ENCODE results near the gene DNAJB13.

DNAJB13 gene

DNA sequence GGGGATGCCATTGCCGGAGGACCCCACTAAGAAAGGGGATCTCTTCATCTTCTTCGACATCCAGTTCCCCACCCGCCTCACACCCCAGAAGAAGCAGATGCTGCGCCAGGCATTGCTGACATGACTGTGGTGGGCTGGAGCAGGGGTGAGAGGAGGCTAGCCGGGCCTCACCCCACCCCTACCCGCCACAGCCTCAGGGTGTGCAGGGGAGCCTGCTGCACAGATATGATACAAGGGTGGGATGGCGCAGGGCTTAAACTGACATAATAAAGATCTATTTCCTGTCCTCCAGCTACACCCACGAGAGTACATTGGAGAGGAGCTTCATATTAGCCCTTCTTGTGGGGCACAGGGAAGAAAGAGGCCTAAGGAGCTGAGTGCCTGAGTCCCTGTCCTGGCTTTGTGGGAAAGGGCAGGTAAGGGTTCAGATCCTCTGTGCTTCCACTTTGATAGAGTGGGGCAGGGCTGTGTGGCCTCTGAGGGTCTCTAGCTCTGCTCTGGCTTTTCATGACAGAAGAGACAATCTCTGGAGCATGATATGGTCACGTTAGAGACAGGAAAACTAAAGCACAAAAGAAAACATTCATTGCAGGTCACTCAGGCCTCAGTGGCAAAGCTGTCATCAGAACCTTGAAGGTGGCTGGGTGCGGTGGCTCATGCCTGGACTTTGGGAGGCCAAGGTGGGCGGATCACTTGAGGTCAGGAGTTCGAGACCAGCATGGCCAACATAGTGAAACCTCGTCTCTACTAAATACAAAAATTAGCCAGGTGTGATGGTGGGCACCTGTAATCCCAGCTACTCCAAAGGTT lies 19.4 kb downstream of the DNAJB13 start:
- FAIRE-seq (no peak), DNase-seq (ENCODE audit: insufficient read length, low spot score) (no peak)
- TF ChIP-seq, protein P1, sequence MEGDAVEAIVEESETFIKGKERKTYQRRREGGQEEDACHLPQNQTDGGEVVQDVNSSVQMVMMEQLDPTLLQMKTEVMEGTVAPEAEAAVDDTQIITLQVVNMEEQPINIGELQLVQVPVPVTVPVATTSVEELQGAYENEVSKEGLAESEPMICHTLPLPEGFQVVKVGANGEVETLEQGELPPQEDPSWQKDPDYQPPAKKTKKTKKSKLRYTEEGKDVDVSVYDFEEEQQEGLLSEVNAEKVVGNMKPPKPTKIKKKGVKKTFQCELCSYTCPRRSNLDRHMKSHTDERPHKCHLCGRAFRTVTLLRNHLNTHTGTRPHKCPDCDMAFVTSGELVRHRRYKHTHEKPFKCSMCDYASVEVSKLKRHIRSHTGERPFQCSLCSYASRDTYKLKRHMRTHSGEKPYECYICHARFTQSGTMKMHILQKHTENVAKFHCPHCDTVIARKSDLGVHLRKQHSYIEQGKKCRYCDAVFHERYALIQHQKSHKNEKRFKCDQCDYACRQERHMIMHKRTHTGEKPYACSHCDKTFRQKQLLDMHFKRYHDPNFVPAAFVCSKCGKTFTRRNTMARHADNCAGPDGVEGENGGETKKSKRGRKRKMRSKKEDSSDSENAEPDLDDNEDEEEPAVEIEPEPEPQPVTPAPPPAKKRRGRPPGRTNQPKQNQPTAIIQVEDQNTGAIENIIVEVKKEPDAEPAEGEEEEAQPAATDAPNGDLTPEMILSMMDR (IDR thresholded peaks at IDR 0.05; ENCODE audit: insufficient read depth, missing control alignments): no peak

DNA sequence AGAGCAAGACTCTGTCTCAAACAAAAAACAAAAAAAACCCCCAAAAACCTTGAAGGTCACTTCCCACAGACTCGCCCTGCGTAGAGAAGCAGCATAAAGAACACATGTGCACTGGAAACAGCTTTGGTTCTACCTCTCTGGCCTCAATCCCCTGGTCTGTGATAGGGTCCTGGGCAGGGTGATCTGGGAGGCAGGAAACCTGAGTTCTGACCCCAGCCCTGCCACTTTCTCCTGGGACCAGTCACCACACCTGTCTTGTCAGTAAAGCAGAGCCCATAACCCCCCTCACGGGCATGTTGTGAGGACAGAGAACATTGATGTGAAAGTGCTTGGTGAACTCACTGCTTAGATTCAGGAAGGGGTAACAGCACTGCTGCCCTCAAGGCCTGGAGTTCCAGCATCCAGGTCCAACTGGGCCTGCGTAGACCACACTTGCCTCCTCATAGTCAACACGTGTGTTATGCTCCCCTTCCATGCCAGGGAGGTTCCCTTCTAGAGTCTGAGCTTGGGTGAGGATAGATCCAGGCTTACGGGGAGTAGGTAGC lies 20.4 kb downstream of the DNAJB13 start:
- FAIRE-seq (no peak), DNase-seq (ENCODE audit: insufficient read length, low spot score) (no peak)
- TF ChIP-seq, protein P1 (IDR thresholded peaks at IDR 0.05; ENCODE audit: insufficient read depth, missing control alignments): no peak

DNA sequence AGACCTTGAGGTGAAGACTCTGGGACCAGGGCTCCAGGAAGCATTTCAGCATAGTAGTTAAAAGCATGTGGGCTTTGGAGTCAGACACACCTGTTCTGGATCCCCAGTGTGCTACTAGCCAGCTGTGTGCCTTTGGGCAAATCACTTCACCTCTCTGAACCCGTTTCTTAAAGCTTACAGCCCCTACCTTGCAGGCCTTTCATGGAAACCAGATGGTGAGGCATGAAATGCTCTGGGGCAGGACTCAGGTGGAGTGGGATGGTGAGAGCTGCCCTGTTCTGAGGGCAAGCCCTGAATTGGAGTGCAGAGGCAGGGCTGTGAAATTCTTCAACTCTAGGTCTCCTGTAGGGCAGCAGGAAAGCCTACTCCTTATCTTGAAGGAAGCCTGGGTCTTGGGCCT lies 21.4 kb downstream of the DNAJB13 start:
- TF ChIP-seq, protein P1 (IDR thresholded peaks at IDR 0.05; ENCODE audit: insufficient read depth, missing control alignments): no peak
- DNase-seq (ENCODE audit: insufficient read length, low spot score) (no peak), FAIRE-seq (no peak)

DNA sequence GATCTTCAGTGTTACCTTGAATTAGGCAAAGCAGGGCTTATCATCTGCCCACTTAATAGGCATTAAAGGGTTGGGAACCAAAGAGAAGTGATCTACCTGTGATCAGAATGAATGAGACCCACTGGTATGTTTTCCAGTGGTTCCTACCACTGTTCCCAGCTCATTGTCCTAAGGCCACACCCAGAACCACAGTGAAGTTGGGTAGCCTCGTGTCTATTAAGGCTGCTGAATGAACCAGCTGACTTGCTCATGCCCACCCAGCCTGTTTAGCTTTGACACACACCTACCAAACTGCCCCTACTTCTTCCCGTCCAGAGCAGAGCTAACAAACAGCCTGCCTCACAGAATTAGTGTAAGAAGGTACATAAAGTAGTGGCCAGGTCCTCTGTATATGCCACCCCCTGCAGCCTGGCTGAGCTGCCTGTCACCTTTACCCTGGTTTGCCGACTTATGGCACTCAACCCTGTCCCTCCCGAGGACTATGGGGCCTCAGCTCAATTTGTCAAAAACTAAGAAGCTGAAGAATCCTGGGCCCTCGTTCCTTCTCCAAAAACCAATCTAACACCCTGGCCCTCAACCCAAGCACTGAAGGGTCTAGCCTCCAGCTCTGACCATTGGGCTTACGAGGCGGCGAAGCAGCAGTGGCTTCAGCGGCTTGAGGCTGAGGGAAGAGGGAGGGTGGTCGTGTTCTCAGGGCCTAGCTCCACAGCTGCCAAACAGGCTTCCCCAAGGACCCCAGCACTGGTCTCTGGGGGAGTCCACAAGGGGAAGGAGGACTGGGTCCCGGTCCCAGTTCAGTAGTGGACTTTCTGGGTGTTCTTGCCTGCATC lies 22.0 kb downstream of the DNAJB13 start:
- no peak for DNase-seq (ENCODE audit: insufficient read length, low spot score)
- TF ChIP-seq, protein P1 (IDR thresholded peaks at IDR 0.05; ENCODE audit: insufficient read depth, missing control alignments): no peak
- FAIRE-seq: no peak

DNA sequence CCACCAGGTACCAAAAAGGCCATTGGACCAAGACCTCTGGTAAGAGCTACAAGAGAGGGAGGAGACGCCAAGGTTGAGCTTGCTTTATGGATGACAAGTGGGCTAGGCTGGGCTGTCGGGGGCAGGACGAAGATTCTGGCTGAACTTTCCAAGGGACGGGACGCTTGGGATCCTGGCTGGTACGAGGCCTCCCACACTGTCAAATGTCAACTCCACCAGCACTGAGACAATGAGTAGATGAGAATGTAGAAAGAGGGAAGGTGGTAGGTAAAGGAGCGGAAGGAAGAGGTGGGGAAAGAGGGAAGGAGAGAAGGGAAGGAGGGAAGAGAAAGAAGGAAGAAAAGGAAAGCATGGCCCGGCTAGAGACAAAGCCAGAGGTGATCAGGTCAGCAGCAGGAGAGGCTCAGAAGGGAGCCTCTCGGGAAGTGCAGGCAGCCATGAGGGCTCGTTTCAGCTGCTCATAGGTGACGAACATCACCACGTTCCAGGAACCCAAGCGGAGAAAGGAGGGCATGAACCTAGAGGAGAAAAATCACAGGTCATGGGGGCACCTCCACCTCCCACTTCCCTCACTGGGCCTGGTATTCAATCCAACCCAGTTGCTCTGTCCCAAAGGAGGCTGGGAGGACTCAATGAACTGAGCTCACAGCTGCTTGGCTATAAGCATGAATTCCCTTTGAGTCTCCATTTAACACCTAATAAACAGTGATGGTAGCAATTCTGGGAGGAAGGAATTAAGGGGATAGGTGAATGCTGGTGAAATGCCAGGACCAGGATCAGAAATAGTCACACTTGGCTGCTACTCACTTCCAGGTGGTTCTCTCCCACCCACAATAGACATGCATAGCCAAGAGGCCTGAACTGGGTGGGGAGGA lies 24.0 kb downstream of the DNAJB13 start:
- DNase-seq (ENCODE audit: insufficient read length, low spot score) (no peak), FAIRE-seq (no peak)

DNA sequence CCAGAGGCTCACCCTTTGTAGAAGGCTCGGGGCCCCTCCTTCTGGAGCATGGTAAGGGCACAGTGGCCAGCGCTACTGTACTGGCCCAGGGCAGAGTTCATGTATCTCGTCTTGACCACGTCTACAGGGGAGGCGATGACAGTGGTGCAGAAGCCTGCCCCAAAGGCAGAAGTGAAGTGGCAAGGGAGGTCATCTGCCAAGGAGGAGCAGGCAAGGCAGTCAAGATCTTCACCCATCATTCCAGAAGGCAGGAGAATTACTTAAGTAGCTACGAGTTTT lies 24.6 kb downstream of the DNAJB13 start:
- DNase-seq (ENCODE audit: insufficient read length, low spot score): no peak
- FAIRE-seq: no peak
- TF ChIP-seq, protein P1 (IDR thresholded peaks at IDR 0.05; ENCODE audit: insufficient read depth, missing control alignments): no peak

More for the DNA sequence above, 24.0 kb downstream of the DNAJB13 start:
- TF ChIP-seq, protein P1 (IDR thresholded peaks at IDR 0.05; ENCODE audit: insufficient read depth, missing control alignments): no peak

Data from D721Med (cell line).